Measurements from ENCODE around the gene SLC7A14.
A peak's percentile ranks its signal among the peaks of the same experiment; 100 is the strongest.
"Not testable (repeated sequence)": the region's sequence is repeated elsewhere in the genome, so short reads cannot be mapped to it uniquely, and the experiment has no call there.

Gene SLC7A14

GRCh38 chr3:170593634-170594033 lies 7.8 kb upstream of the SLC7A14 start:
- DNase-seq (ENCODE audit: low read depth, low spot score), result no peak

- no peak for DNase-seq (ENCODE audit: low read depth, low spot score)
These were observed 3.2 kb upstream of the SLC7A14 start for GRCh38 chr3:170589113-170589512.

- no peak for DNase-seq (ENCODE audit: low read depth, low spot score)
These were observed 603 bp downstream of the SLC7A14 start for GRCh38 chr3:170585008-170585936.

- peak; percentile 72 for DNase-seq (ENCODE audit: low read depth, low spot score)
These were observed 1.3 kb downstream of the SLC7A14 start for GRCh38 chr3:170584585-170585007.

GRCh38 chr3:170579646-170580045 lies 6.2 kb downstream of the SLC7A14 start:
- DNase-seq (ENCODE audit: low read depth, low spot score), result no peak

GRCh38 chr3:170572665-170573253 lies 13.1 kb downstream of the SLC7A14 start:
- DNase-seq (ENCODE audit: low read depth, low spot score), result no peak

GRCh38 chr3:170567598-170567997 lies 18.3 kb downstream of the SLC7A14 start:
- DNase-seq (ENCODE audit: low read depth, low spot score), result not testable (repeated sequence)

- DNase-seq (ENCODE audit: low read depth, low spot score), result no peak
These were observed 19.5 kb downstream of the SLC7A14 start for GRCh38 chr3:170566413-170566812.

GRCh38 chr3:170565495-170565894 lies 20.4 kb downstream of the SLC7A14 start:
- DNase-seq (ENCODE audit: low read depth, low spot score), result no peak

- no peak for DNase-seq (ENCODE audit: low read depth, low spot score)
These were observed 21.2 kb downstream of the SLC7A14 start for GRCh38 chr3:170564664-170565063.

GRCh38 chr3:170563712-170564423 lies 22.0 kb downstream of the SLC7A14 start:
- DNase-seq (ENCODE audit: low read depth, low spot score), result no peak

GRCh38 chr3:170562080-170562479 lies 23.8 kb downstream of the SLC7A14 start:
- no peak for DNase-seq (ENCODE audit: low read depth, low spot score)

- no peak for DNase-seq (ENCODE audit: low read depth, low spot score)
These were observed 25.0 kb downstream of the SLC7A14 start for GRCh38 chr3:170560717-170561382.

GRCh38 chr3:170560296-170560695 lies 25.6 kb downstream of the SLC7A14 start:
- no peak for DNase-seq (ENCODE audit: low read depth, low spot score)

GRCh38 chr3:170558427-170558826 lies 27.4 kb downstream of the SLC7A14 start:
- DNase-seq (ENCODE audit: low read depth, low spot score), result no peak

GRCh38 chr3:170555329-170555728 lies 30.5 kb downstream of the SLC7A14 start:
- DNase-seq (ENCODE audit: low read depth, low spot score), result no peak

GRCh38 chr3:170553788-170554757 lies 31.8 kb downstream of the SLC7A14 start:
- no peak for DNase-seq (ENCODE audit: low read depth, low spot score)

- no peak for DNase-seq (ENCODE audit: low read depth, low spot score)
These were observed 34.6 kb downstream of the SLC7A14 start for GRCh38 chr3:170551252-170551651.

- DNase-seq (ENCODE audit: low read depth, low spot score), result no peak
These were observed 43.2 kb downstream of the SLC7A14 start for GRCh38 chr3:170542704-170543103.

GRCh38 chr3:170539897-170540296 lies 46.0 kb downstream of the SLC7A14 start:
- DNase-seq (ENCODE audit: low read depth, low spot score), result no peak

- no peak for DNase-seq (ENCODE audit: low read depth, low spot score)
These were observed 49.2 kb downstream of the SLC7A14 start for GRCh38 chr3:170536712-170537111.
